Epithelial cell of esophagus (primary cell): ENCODE data around the gene SIGLEC5.

Source experiments
- DNase-seq: peaks from one replicate; pipeline ENCODE4 v3.0.0; 2010; ENCODE audit warnings: low read depth
- H3K4me3 ChIP-seq: 2 replicates; pipeline ENCODE4 v1.5.1; 2011; ENCODE audit warnings: mild to moderate bottlenecking, low read length, control low read depth
- TF ChIP-seq, protein P1 (sequence below): IDR thresholded peaks from 2 replicates; pipeline ENCODE4 v1.5.1; 2011; ENCODE audit warnings: low read depth, mild to moderate bottlenecking, low read length, control low read depth, inconsistent platforms; ENCODE audit not compliant: insufficient read depth; ENCODE audit errors: missing control alignments

Gene SIGLEC5

DNA sequence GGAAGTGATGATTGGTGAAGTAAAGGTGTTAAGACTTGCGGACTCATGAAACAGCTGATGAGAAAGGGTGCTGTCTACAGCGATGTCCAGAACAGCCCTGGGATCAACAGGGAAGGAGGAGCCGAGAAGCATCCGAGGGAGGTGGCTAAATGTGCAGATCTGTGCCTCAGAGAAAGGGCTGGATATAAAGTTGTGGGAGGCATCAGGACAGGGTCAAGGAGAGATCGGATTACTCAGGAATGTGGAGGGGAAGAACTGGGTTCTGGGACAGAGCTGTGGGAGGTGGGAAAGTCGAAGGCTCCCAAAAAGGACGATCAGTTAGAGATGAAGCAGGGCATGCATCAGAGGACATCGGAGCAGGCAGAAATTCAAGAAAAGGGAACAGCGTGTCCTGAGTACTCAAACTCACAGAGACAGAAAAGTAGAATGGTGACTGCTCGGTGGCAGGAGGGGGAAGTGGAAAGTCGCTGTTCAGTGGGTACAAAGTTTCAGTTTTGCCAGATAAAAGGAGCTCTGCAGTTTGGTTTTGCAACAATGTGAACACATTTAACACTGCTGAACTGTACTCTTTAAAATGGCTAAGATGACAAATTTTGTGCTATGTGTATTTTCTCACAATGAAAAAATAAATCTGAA lies 14.6 kb upstream of the SIGLEC5 start:
- DNase-seq, result no peak
- TF ChIP-seq, protein P1, sequence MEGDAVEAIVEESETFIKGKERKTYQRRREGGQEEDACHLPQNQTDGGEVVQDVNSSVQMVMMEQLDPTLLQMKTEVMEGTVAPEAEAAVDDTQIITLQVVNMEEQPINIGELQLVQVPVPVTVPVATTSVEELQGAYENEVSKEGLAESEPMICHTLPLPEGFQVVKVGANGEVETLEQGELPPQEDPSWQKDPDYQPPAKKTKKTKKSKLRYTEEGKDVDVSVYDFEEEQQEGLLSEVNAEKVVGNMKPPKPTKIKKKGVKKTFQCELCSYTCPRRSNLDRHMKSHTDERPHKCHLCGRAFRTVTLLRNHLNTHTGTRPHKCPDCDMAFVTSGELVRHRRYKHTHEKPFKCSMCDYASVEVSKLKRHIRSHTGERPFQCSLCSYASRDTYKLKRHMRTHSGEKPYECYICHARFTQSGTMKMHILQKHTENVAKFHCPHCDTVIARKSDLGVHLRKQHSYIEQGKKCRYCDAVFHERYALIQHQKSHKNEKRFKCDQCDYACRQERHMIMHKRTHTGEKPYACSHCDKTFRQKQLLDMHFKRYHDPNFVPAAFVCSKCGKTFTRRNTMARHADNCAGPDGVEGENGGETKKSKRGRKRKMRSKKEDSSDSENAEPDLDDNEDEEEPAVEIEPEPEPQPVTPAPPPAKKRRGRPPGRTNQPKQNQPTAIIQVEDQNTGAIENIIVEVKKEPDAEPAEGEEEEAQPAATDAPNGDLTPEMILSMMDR, result no peak
- no peak overlapping the region for H3K4me3 ChIP-seq

DNA sequence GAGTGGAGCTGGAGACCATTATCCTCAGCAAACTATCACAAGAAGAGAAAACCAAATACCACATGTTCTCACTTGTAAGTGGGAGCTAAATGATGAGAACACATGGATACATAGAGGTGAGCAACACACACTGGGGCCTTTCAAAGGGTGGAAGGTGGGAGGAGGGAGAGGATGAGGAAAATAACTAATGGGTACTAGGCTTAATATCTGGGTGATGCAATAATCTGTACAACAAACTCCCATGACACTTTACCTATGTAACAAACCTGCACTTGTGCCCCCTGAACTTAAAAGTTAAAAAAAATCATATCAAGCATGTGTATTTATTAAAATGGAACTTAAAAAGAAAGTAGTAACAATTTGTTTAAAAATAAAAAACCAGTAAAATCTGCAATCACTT lies 11.4 kb upstream of the SIGLEC5 start:
- H3K4me3 ChIP-seq, result no peak overlapping the region
- no peak for DNase-seq
- TF ChIP-seq, protein P1, result no peak

DNA sequence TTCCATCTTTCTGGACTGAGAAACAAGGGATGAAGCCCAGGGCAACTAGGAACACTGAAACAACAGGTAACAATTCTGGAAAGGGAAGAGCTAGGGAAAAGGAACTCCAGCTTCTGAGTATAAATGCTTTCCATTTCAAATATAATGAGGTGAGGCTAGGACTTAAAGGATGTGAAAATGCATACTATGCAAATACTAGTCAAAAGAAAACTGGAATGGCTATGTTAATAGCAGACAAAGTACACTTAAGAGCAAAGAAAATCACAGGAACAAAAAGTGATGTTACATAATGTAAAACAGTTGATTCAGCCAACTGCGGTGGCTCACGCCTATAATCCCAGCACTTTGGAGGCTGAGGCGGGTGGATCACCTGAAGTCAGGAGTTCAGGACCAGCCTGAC lies 10.2 kb upstream of the SIGLEC5 start:
- TF ChIP-seq, protein P1, result no peak
- no peak for DNase-seq
- H3K4me3 ChIP-seq, result no peak overlapping the region

DNA sequence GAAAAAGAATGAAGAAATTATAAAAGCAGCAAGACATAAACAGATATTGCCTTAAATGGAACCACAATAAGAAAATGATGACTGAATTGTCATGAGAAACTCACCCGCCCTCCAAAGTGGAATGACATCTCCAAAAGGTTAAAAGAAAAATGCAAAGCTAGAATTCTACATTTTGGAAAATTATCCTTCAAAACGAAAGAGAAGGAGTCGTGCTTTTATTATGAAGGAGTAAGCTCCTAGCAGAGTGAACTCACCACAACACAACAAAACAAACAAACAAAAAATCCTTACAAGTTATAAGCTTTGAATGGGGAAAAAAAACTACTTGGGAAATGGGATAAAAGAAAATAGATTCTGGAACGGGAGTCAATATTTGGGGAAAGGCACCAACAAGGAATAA lies 9.7 kb upstream of the SIGLEC5 start:
- DNase-seq, result no peak
- TF ChIP-seq, protein P1, result no peak
- no peak overlapping the region for H3K4me3 ChIP-seq

DNA sequence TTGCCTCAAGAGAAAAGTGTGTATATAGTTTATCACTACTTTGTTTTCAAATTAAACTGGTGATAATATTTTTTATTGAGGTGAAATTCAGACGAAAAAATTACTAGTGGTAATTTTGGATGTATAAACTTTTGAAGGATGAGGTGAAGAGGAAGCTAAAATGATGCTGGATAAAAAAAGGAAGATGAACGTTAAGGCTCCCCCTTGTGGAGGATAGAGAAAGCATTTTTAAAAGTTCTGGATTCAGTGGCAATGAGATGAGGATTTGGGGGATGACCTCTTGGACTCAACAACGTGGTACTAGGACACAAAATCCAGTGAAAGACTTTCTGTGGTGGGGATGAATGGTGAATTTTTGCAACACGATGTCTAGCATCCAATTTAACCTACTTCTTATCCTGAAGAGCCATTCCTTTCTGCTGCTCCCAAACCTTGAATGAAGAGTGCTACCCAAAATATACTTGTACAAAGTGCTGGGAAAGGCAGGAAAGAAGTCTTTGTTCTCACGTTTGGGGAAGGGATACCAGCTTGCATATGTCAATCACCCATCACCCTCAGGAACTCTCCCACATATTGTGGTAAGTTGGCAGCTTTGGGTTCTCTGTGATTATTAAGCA lies 7.3 kb upstream of the SIGLEC5 start:
- TF ChIP-seq, protein P1, result peak; percentile 20
- no peak for DNase-seq
- H3K4me3 ChIP-seq, result no peak overlapping the region

DNA sequence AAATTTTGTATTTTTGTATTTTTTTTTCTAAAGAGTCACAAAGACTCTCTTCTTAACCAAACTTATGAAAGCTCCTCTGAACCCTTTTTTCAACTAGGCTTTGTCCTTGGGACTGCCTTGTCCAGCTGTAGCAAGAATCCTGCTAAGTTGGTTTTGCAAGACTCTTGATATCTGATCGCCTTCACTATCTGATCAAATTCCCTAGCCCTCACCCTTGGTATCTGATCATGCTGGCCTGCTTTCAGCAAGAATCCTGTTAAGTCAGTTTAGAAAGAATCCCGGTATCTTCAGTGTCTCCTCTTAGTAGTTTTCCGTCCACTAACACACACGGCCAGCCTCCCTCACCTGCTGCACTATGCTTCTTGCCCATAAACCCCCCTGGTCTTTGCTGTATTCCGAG lies 1.9 kb upstream of the SIGLEC5 start:
- no peak overlapping the region for H3K4me3 ChIP-seq
- DNase-seq, result no peak
- TF ChIP-seq, protein P1, result no peak

DNA sequence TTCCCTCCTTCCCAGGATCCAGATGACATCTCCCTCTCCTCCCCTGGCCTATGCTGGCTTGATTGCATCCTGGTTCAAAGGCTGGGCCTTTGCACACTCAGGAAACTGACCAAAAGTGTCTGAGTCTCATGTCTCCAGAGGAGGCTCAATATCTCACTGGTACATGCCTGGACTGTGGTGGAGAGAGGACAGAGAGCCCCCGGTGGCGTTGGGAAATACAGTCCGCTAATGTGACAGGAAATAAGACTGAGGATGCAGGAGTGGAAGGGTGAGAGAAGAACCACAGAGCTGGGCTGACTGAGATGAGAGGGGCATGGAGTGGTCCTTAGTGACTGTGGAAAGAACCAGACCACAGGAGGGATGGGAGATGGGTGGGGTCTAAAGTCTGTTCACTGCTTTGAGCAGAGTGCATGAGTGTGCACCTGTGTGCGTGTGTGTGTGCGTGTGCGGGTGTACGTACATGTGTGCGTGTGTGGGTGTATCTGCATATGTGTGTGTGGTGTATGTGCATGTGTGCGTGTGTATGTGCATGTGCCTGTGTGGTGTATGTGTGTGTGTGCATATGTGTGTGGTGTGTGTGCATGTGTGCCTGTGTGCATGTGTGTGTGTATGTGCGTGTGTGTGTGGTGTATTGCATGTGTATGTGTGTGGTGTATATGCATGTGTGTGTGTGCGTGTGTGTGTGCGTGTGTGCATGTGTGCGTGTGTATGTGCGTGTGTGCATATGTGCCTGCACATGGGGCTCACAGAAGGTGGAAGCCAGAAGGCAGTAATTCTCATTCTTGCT lies 1.9 kb downstream of the SIGLEC5 start:
- DNase-seq, result no peak
- TF ChIP-seq, protein P1, result no peak
- no peak overlapping the region for H3K4me3 ChIP-seq
